Activated CD8-positive, alpha-beta T cell treated with anti-CD3 and anti-CD28 coated beads for 36 hours (primary cell): ENCODE measurements around the gene RAB40C. TPM values are rescaled to one million over a fixed set of nuclear protein-coding genes. Genes with fewer than 3 reads are reported as not detected.

Experiments
- ATAC-seq: fragments of 200-7000 bp; cut with Tn5 transposase; one replicate; pipeline ENCODE4 v1.10.0; 2021; ENCODE audit warnings: mild to moderate bottlenecking, moderate library complexity
- CTCF ChIA-PET: fragments of 350-600 bp; sonication (Branson Sonifier 250); formaldehyde crosslinking; loops from one replicate; lab custom pipeline; 2021; ENCODE audit warnings: antibody characterized with exemption; lab: Charles Lee
- POLR2A ChIA-PET: fragments of 350-600 bp; sonication (Branson Sonifier 250); formaldehyde crosslinking; loops from one replicate; lab custom pipeline; 2021; ENCODE audit warnings: antibody characterized with exemption; lab: Charles Lee
- DNase-seq: peaks from one replicate; pipeline ENCODE4 v3.0.0-alpha.2; 2020
- H3K27ac Mint-ChIP-seq: one replicate; pipeline ENCODE4 v1.8.0; 2021; ENCODE audit warnings: mild to moderate bottlenecking, mixed read lengths
- H3K27me3 Mint-ChIP-seq: one replicate; pipeline ENCODE4 v1.8.0; 2021; ENCODE audit warnings: mixed read lengths
- H3K36me3 Mint-ChIP-seq: one replicate; pipeline ENCODE4 v1.8.0; 2021; ENCODE audit warnings: low read depth, mixed read lengths
- H3K4me1 Mint-ChIP-seq: one replicate; pipeline ENCODE4 v1.8.0; 2021; ENCODE audit warnings: low read depth, mixed read lengths
- H3K4me3 Mint-ChIP-seq: one replicate; pipeline ENCODE4 v1.8.0; 2021; ENCODE audit warnings: mild to moderate bottlenecking, moderate library complexity, mixed read lengths
- H3K9me3 Mint-ChIP-seq: one replicate; pipeline ENCODE4 v1.8.0; 2021; ENCODE audit warnings: mixed read lengths
- intact Hi-C: fragments of 100-400 bp; cut with micrococcal nuclease; formaldehyde crosslinking; loops from one replicate; pipeline ENCODE4 v1.10.0; 2022
- total RNA-seq, 2 experiments: library from RNA; stranded (reverse); gene quantifications; one replicate each; pipeline ENCODE4 v1.2.3, GENCODE V29; 2021
- TF ChIP-seq, protein P1 (sequence below): fragments of 200-600 bp; IDR thresholded peaks from one replicate; pipeline ENCODE4 v1.8.0; 2022; ENCODE audit warnings: antibody characterized with exemption, mild to moderate bottlenecking

The RAB40C gene
- total RNA-seq, 2 experiments from 2014 or later, result 8.1 to 8.8 TPM

DNA sequence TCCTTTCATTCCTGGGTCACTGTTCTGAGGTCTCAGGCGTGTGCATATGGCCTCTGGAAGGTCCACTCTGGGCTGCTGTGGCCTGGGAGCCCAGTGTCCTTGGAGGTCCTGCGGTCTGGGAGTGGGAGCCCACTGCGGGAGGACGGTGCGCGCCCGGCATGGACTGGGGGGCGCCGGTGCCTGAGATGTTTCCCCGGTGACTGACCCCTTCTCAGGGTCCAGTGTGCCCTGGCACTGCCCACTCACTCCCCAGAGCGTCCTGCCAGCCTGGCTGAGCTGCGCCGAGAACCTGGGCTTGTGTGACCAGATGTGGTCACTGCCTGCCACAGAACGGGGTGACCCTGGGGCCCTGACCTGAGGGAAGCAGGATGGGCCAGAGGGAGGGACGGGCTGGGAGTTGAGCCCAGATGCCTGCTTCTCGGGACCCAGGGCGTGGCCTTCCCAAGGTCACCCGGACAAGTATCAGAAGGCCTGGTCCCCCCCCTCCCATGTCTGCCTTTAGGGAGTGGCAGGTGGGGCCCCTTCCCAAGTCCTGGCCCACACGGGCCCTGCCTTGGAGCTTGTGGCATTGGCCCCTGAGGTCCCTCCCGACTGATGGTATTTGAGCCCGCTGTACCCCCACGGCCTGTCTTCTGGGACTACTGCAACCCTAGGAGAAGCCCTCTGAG lies 84.5 kb downstream of the RAB40C start:
- peaks cover 11% of the 10 kb centered on the region for H3K4me1 Mint-ChIP-seq
- CTCF ChIA-PET, result no interaction called here
- no peaks in the 10 kb centered on the region for H3K9me3 Mint-ChIP-seq
- TF ChIP-seq, protein P1, sequence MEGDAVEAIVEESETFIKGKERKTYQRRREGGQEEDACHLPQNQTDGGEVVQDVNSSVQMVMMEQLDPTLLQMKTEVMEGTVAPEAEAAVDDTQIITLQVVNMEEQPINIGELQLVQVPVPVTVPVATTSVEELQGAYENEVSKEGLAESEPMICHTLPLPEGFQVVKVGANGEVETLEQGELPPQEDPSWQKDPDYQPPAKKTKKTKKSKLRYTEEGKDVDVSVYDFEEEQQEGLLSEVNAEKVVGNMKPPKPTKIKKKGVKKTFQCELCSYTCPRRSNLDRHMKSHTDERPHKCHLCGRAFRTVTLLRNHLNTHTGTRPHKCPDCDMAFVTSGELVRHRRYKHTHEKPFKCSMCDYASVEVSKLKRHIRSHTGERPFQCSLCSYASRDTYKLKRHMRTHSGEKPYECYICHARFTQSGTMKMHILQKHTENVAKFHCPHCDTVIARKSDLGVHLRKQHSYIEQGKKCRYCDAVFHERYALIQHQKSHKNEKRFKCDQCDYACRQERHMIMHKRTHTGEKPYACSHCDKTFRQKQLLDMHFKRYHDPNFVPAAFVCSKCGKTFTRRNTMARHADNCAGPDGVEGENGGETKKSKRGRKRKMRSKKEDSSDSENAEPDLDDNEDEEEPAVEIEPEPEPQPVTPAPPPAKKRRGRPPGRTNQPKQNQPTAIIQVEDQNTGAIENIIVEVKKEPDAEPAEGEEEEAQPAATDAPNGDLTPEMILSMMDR, result no peak
- DNase-seq (no peak), ATAC-seq (no peak)
- no peak overlapping the region for H3K4me3 Mint-ChIP-seq
- no peak overlapping the region for H3K27ac Mint-ChIP-seq
- H3K27me3 Mint-ChIP-seq, result peaks cover 7% of the 10 kb centered on the region
- intact Hi-C loops, result no loop called here
- POLR2A ChIA-PET, result interaction anchor here (0.9 to 1.5 kb wide), 2 partner anchors 15 to 30 kb away, joined by 3 read pairs; partner anchors contain the start of gene WDR24
- H3K36me3 Mint-ChIP-seq, result peaks cover 10% of the 10 kb centered on the region

DNA sequence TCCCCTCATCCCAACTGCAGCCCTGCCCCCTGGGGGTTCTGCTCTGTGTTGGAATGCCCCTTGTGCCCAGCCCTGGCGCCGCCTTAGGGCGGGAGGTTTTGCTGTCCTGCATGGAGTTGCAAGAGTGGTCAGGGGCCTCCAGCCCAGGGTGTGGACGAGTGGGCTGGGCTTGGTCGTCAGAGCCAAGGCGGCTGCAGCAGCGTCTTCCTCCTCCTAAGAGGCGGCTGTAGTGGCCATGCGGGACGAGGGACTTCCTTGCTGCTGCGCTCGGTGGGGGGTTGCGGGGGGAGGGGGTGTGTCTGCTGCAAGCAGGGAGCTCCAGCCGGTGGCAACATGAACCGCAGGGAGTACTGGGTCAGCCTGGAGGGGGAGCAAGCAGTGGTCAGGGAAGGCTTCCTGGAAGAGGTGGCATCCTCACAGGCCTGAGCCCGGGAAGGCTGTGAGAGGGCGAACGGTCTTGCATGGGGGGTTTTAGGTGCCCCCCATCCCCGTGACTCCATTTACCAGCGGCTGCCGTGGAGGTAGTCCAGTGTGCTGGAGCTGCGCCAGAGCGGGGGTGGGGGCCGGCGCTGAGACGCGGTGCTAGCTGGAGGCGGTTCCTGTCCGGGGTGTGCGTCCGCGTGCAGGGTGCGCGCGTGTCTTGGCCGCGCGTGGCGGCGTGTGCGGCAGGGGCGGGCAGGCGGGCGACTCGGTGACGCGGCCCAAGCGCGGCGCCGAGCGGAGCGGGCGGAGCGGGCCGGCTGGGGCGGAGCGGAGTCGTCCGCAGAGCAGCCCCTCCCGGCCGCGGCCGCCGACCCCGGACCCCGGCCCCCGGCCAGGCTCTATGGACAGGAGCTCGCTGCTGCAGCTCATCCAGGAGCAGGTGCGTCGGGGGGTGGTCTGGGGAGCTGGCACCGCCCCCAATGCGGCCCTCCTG lies 85.4 kb downstream of the RAB40C start, which contains the start of gene RHBDL1:
Gene RHBDL1 (plus strand): TSS at position 704 of the 916 bp plus-strand sequence. CDS start 120 bp downstream, at position 824.
- ChIA-PET POLR2A (interaction anchor here (0.9 to 1.9 kb wide), 11 partner anchors 9 to 121 kb away, joined by 3 to 8 read pairs (median 3); partner anchors contain the start of genes JMJD8, WDR24 and WDR90), CTCF (interaction anchor here (0.8 to 1.7 kb wide), 4 partner anchors 9 to 66 kb away, joined by 3 read pairs; partner anchors contain the start of gene CIAO3)
- intact Hi-C loops, result no loop called here
- peaks cover 7% of the 10 kb centered on the region for H3K36me3 Mint-ChIP-seq
- H3K9me3 Mint-ChIP-seq, result no peaks in the 10 kb centered on the region
- peaks cover 7% of the 10 kb centered on the region for H3K27me3 Mint-ChIP-seq
- no peak within 1 kb of the TSS for H3K27ac Mint-ChIP-seq
- DNase-seq (no peak), ATAC-seq (no peak)
- H3K4me3 Mint-ChIP-seq, result no peak within 1 kb of the TSS
- H3K4me1 Mint-ChIP-seq, result peaks cover 11% of the 10 kb centered on the region
- TF ChIP-seq, protein P1, result no peak

DNA sequence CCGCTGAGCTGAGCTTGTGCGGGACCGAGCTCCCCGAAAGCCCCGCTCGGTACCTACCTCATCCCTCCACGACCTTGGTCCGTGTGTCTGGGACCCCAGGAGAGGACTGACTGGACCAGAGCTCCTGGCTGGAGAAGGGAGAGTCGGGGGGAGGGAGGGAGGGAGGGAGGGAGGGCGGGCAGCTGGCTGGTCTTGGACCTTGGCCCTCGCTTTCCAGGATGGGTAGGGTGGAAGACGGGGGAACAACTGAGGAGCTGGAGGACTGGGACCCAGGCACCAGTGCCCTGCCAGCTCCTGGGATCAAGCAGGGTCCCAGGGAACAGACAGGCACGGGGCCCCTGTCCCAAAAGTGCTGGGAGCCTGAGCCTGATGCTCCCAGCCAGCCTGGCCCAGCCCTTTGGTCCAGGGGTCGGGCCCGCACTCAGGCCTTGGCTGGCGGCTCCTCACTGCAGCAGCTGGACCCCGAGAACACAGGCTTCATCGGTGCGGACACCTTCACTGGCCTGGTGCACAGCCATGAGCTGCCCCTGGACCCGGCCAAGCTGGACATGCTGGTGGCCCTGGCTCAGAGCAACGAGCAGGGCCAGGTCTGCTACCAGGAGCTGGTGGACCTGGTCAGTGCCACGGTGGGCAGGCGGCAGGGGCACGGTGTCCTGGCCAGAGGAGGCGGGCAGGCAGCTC lies 86.2 kb downstream of the RAB40C start:
- H3K27ac Mint-ChIP-seq, result no peak overlapping the region
- TF ChIP-seq, protein P1, result no peak
- ATAC-seq (no peak), DNase-seq (no peak)
- no peak overlapping the region for H3K4me3 Mint-ChIP-seq
- H3K4me1 Mint-ChIP-seq, result peaks cover 12% of the 10 kb centered on the region
- intact Hi-C loops, result no loop called here
- ChIA-PET CTCF (interaction anchor here (0.8 to 1.7 kb wide), 5 partner anchors 8 to 65 kb away, joined by 3 read pairs; partner anchors contain the start of genes CIAO3 and RHOT2), POLR2A (interaction anchor here (0.9 to 1.9 kb wide), 10 partner anchors 8 to 120 kb away, joined by 3 to 8 read pairs (median 3); partner anchors contain the start of genes JMJD8, WDR24 and WDR90)
- no peaks in the 10 kb centered on the region for H3K9me3 Mint-ChIP-seq
- peaks cover 7% of the 10 kb centered on the region for H3K27me3 Mint-ChIP-seq
- H3K36me3 Mint-ChIP-seq, result peaks cover 6% of the 10 kb centered on the region

DNA sequence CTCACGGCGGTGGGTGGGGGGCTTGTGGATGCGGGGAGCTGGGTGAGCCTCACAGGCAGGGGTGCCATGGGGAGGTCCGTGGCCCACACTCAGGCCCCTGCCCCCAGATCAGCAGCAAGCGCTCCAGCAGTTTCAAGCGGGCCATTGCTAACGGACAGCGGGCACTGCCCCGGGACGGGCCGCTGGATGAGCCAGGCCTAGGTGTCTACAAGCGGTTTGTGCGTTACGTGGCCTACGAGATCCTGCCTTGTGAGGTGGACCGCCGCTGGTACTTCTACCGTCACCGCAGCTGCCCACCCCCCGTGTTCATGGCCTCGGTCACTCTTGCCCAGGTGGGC lies 86.7 kb downstream of the RAB40C start:
- POLR2A ChIA-PET, result interaction anchor here (1.0 to 1.9 kb wide), 4 partner anchors 13 to 119 kb away, joined by 3 to 8 read pairs (median 6); partner anchors contain the start of genes WDR24 and WDR90
- TF ChIP-seq, protein P1, result no peak
- ATAC-seq (no peak), DNase-seq (no peak)
- CTCF ChIA-PET, result interaction anchor here (1.1 to 1.7 kb wide), 3 partner anchors 9 to 29 kb away, joined by 3 read pairs; partner anchors contain the start of gene RHOT2
- Mint-ChIP-seq H3K27ac (no peak overlapping the region), H3K4me1 (peaks cover 17% of the 10 kb centered on the region), H3K9me3 (no peaks in the 10 kb centered on the region), H3K36me3 (peaks cover 8% of the 10 kb centered on the region), H3K4me3 (no peak overlapping the region), H3K27me3 (peaks cover 7% of the 10 kb centered on the region)
- intact Hi-C loops, result no loop called here
